Measurements from ENCODE around the gene OGN.

GRCh38 chr9:92381775-92382174 is 22.6 kb downstream of the OGN start:
- TF ChIP-seq CTCF (conservative IDR thresholded peaks at IDR 0.05) (no peak), ZFX (IDR thresholded peaks at IDR 0.05) (no peak)

All from C4-2B (cell line).